A549 (cell line): ENCODE measurements around the gene EIF2B5. TPM values are rescaled to one million over a fixed set of nuclear protein-coding genes. Genes with fewer than 3 reads are reported as not detected.

Experiments used
- ATAC-seq, 2 experiments: fragments of 200-7000 bp in 1 of 2; fragments of >200 bp in 1 of 2; cut with Nextera tagmentation in 1 of 2; cut with Tn5 transposase in 1 of 2; 3 replicates each; pipeline versions ENCODE4 v1.8.0 to v1.9.1; 2018 to 2020; ENCODE audit warnings: mild to moderate bottlenecking in 1 of 2, moderate library complexity in 1 of 2
- CTCF ChIA-PET: fragments of 300-600 bp; sonication (Branson Sonifier 250); formaldehyde crosslinking; extraction: SDS; loops from one replicate; lab custom pipeline; 2021; ENCODE audit warnings: antibody characterized with exemption, inconsistent platforms; lab: Yijun Ruan, JAX
- POLR2A ChIA-PET: fragments of 350-600 bp; formaldehyde crosslinking; extraction: SDS; loops from one replicate; lab custom pipeline; 2021; ENCODE audit warnings: antibody characterized with exemption, inconsistent platforms; lab: Yijun Ruan, JAX
- DNase-seq, 2 experiments: peaks; one replicate each; pipeline versions ENCODE4 v3.0.0 to v3.0.0-alpha.2; 2011 to 2016; ENCODE audit warnings: low read depth in 1 of 2, low spot score in 1 of 2
- FAIRE-seq: peaks from 2 replicates; lab custom pipeline; 2011; peaks lifted over from hg19 to GRCh38; lab: Jason Lieb, UNC
- H3K27ac ChIP-seq, 2 experiments: fragments of >200 bp; sonication (Bioruptor Twin); formaldehyde crosslinking; 3 replicates each; pipeline ENCODE4 v1.5.1; 2016 to 2017
- H3K4me1 ChIP-seq: fragments of >200 bp; sonication (Bioruptor Twin); formaldehyde crosslinking; 3 replicates; pipeline ENCODE4 v1.6.1; 2016
- H3K4me2 ChIP-seq: fragments of >200 bp; sonication (Bioruptor Twin); formaldehyde crosslinking; 3 replicates; pipeline ENCODE4 v1.6.1; 2016
- H3K4me3 ChIP-seq: fragments of >200 bp; sonication (Bioruptor Twin); formaldehyde crosslinking; 3 replicates; pipeline ENCODE4 v1.5.1; 2016
- H3K9me3 ChIP-seq: fragments of >200 bp; sonication (Bioruptor Twin); formaldehyde crosslinking; 3 replicates; pipeline ENCODE4 v1.6.1; 2016
- CBX8 ChIP-seq: fragments of 200-600 bp; sonication (generic); IDR thresholded peaks from 2 replicates; pipeline ENCODE4 v1.6.1; 2016
- CEBPB ChIP-seq, 2 experiments: fragments of >200 bp in 1 of 2; sonication (Bioruptor Twin) in 1 of 2; formaldehyde crosslinking in 1 of 2; IDR thresholded peaks; 2 replicates each; pipeline ENCODE4 v1.6.1; 2012 to 2016
- ESRRA ChIP-seq: fragments of 150-350 bp; IDR thresholded peaks from 2 replicates; pipeline ENCODE4 v1.6.1; 2014; ENCODE audit warnings: mild to moderate bottlenecking, low read length, borderline replicate concordance
- HDAC2 ChIP-seq: fragments of 200-600 bp; sonication (generic); IDR thresholded peaks from 2 replicates; pipeline ENCODE4 v1.6.1; 2016
- HOXB5 ChIP-seq: fragments of 250-450 bp; sonication (Bioruptor Pico); IDR thresholded peaks from 2 replicates; pipeline ENCODE4 v1.5.0; 2020; ENCODE audit warnings: mild to moderate bottlenecking, moderate library complexity
- JUN ChIP-seq, 2 experiments: fragments of >200 bp; sonication (Bioruptor Twin); formaldehyde crosslinking; IDR thresholded peaks; 2 replicates in 1 of 2; 3 replicates in 1 of 2; pipeline ENCODE4 v1.6.1; 2016 to 2017
- JUNB ChIP-seq: fragments of >200 bp; sonication (Bioruptor Twin); formaldehyde crosslinking; IDR thresholded peaks from 2 replicates; pipeline ENCODE4 v1.6.1; 2016
- KDM1A ChIP-seq: fragments of 200-600 bp; sonication (generic); IDR thresholded peaks from 2 replicates; pipeline ENCODE4 v1.6.1; 2016; ENCODE audit warnings: low read depth, mild to moderate bottlenecking
- KDM5A ChIP-seq: fragments of 200-600 bp; sonication (generic); IDR thresholded peaks from 2 replicates; pipeline ENCODE4 v1.6.1; 2016; ENCODE audit warnings: antibody characterized with exemption, mild to moderate bottlenecking
- MAFK ChIP-seq: fragments of 450-650 bp; IDR thresholded peaks from 2 replicates; pipeline ENCODE4 v1.6.1; 2014; ENCODE audit not compliant: partially characterized antibody
- NFE2L2 ChIP-seq: fragments of 150-350 bp; conservative IDR thresholded peaks from 2 replicates; pipeline ENCODE4 v1.6.1; 2014; ENCODE audit warnings: low read length
- NPAS2 ChIP-seq: fragments of 250-450 bp; sonication (Bioruptor Pico); IDR thresholded peaks from 2 replicates; pipeline ENCODE4 v1.8.0; 2022; ENCODE audit warnings: mild to moderate bottlenecking, moderate library complexity, borderline replicate concordance
- NR3C1 ChIP-seq: fragments of >200 bp; sonication (Bioruptor Twin); formaldehyde crosslinking; IDR thresholded peaks from 3 replicates; pipeline ENCODE4 v1.6.1; 2017
- RFX5 ChIP-seq: fragments of 450-650 bp; IDR thresholded peaks from 2 replicates; pipeline ENCODE4 v1.7.1; 2014; ENCODE audit warnings: antibody characterized with exemption, mild to moderate bottlenecking, moderate library complexity
- SREBF2 ChIP-seq: fragments of 450-650 bp; IDR thresholded peaks from 2 replicates; pipeline ENCODE4 v1.6.1; 2014; ENCODE audit warnings: mild to moderate bottlenecking, moderate library complexity
- TP53 ChIP-seq: fragments of 250-450 bp; sonication (Bioruptor Pico); IDR thresholded peaks from 2 replicates; pipeline ENCODE4 v1.5.0; 2021; ENCODE audit warnings: mild to moderate bottlenecking, moderate library complexity
- ZSCAN20 ChIP-seq: fragments of 250-450 bp; sonication (Bioruptor Pico); IDR thresholded peaks from 2 replicates; pipeline ENCODE4 v1.8.0; 2022; ENCODE audit warnings: mild to moderate bottlenecking, moderate library complexity
- WGBS: methylation state at CpG from one replicate; pipeline ENCODE4 v1.1.6; 2017; ENCODE audit errors: missing lambda C conversion rate; 5-methylcytosine and 5-hydroxymethylcytosine counted together
- polyA plus RNA-seq, 4 experiments: library from polyadenylated mRNA; depleted of rRNA in 3 of 4; stranded (reverse); fragments of >200 nt; fragmentation: RNase III in 1 of 4; extraction: RNeasy Plus Mini Kit Qiagen cat#74134 plus additional on column Dnase treatment in 1 of 4; gene quantifications; 2 replicates in 3 of 4; 3 replicates in 1 of 4; pipeline ENCODE4 v1.2.3, GENCODE V29; 2011 to 2017
- TF ChIP-seq, protein P1 (sequence below): fragments of 250-450 bp; sonication (Bioruptor Pico); IDR thresholded peaks from 2 replicates; pipeline ENCODE4 v1.5.0; 2021; ENCODE audit warnings: mild to moderate bottlenecking, moderate library complexity, borderline replicate concordance
- TF ChIP-seq, protein P2 (sequence below): fragments of 200-600 bp; sonication (generic); IDR thresholded peaks from 2 replicates; pipeline ENCODE4 v1.6.1; 2016; ENCODE audit warnings: antibody characterized with exemption, mild to moderate bottlenecking, moderate library complexity
- TF ChIP-seq, protein P3 (sequence below): IDR thresholded peaks from 2 replicates; pipeline ENCODE4 v1.6.1; 2012
- TF ChIP-seq, protein P4 (sequence below): IDR thresholded peaks from 2 replicates; pipeline ENCODE4 v1.6.1; 2012; ENCODE audit warnings: low read depth, borderline replicate concordance
- TF ChIP-seq, protein P5 (sequence below): fragments of >200 bp; sonication (Bioruptor Twin); formaldehyde crosslinking; IDR thresholded peaks from 2 replicates; pipeline ENCODE4 v1.6.1; 2016

Gene EIF2B5
- polyA plus RNA-seq, 2 of the 4 experiments (the other 2 are of a cell fraction), result 32.1 to 32.7 TPM

DNA sequence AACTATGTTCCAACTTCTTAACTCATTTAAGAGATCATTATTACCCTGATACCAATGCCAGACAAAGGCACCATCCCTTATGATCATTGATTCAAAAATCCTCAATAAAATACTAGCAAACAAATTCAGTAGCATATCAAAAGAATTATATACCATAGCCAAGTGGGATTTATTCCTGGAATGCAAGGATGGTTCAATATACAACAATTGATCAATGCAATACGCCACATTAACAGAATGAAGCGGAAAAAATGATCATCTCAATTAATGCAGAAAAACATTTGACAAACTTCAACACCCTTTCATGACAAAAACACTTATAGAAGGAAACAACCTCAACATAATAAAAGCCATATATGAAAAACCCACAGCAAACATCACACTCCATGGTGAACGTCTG lies 43.0 kb upstream of the EIF2B5 start (continued):
- TF ChIP-seq NFE2L2 (no peak), RFX5 (no peak), ZSCAN20 (no peak), NPAS2 (CRISPR knock-in tag) (no peak), KDM5A (no peak)
- TF ChIP-seq, all 56 proteins: peak for 0

DNA sequence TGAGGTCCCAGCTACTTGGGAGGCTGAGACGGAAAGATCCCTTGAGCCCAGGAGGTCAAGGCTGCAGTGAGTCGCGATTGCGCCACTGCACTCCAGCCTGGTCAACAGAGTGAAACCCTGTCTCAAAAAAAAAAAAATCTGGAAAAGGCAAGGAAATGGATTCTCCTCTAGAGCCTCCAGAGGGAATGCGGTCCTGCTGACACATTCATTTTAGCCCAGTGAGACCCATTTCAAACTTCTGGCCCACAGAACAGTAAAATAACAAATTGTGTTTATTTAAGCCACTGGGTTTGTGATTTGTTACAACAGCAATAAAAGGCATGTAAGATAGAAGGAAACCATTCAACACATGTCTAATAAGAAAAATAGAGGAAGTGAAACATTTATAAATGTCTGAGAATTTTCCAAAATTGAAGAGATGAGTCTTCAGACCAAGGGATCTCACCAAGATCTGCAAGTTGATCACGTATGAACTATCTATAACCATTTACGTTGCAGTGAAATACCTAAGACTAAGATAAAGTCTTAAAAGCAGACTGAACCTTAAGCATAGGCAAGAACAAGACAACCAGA lies 38.3 kb upstream of the EIF2B5 start, which contains the start of gene HTR3E:
TSS of gene HTR3E (plus strand) at position 254 of the 573 bp plus-strand sequence. CDS start 466 bp downstream, outside the sequence.
- WGBS, result 77% methylated on average over 7 of the region's 7 CpGs
- H3K4me2 ChIP-seq, result no peak within 1 kb of the TSS
- ATAC-seq, result no peak
- H3K9me3 ChIP-seq, result peaks cover 16% of the 10 kb centered on the region
- CTCF ChIA-PET, result no interaction called here
- H3K4me3 ChIP-seq, result no peak within 1 kb of the TSS
- no peak for TF ChIP-seq ZSCAN20
- TF ChIP-seq, protein P1, sequence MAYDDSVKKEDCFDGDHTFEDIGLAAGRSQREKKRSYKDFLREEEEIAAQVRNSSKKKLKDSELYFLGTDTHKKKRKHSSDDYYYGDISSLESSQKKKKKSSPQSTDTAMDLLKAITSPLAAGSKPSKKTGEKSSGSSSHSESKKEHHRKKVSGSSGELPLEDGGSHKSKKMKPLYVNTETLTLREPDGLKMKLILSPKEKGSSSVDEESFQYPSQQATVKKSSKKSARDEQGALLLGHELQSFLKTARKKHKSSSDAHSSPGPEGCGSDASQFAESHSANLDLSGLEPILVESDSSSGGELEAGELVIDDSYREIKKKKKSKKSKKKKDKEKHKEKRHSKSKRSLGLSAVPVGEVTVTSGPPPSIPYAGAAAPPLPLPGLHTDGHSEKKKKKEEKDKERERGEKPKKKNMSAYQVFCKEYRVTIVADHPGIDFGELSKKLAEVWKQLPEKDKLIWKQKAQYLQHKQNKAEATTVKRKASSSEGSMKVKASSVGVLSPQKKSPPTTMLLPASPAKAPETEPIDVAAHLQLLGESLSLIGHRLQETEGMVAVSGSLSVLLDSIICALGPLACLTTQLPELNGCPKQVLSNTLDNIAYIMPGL (CRISPR knock-in tag), result no peak
- TF ChIP-seq MAFK, result no peak
- TF ChIP-seq CEBPB (IDR thresholded peaks at IDR 0.05), result no peak
- TF ChIP-seq RFX5, result no peak
- no peak for TF ChIP-seq ESRRA
- no peak for TF ChIP-seq HOXB5 (CRISPR knock-in tag)
- TF ChIP-seq, protein P2, sequence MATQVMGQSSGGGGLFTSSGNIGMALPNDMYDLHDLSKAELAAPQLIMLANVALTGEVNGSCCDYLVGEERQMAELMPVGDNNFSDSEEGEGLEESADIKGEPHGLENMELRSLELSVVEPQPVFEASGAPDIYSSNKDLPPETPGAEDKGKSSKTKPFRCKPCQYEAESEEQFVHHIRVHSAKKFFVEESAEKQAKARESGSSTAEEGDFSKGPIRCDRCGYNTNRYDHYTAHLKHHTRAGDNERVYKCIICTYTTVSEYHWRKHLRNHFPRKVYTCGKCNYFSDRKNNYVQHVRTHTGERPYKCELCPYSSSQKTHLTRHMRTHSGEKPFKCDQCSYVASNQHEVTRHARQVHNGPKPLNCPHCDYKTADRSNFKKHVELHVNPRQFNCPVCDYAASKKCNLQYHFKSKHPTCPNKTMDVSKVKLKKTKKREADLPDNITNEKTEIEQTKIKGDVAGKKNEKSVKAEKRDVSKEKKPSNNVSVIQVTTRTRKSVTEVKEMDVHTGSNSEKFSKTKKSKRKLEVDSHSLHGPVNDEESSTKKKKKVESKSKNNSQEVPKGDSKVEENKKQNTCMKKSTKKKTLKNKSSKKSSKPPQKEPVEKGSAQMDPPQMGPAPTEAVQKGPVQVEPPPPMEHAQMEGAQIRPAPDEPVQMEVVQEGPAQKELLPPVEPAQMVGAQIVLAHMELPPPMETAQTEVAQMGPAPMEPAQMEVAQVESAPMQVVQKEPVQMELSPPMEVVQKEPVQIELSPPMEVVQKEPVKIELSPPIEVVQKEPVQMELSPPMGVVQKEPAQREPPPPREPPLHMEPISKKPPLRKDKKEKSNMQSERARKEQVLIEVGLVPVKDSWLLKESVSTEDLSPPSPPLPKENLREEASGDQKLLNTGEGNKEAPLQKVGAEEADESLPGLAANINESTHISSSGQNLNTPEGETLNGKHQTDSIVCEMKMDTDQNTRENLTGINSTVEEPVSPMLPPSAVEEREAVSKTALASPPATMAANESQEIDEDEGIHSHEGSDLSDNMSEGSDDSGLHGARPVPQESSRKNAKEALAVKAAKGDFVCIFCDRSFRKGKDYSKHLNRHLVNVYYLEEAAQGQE, result no peak
- no peak for TF ChIP-seq HDAC2
- H3K4me1 ChIP-seq, result no peaks in the 10 kb centered on the region
- no peak for DNase-seq
- H3K27ac ChIP-seq, result no peak within 1 kb of the TSS
- POLR2A ChIA-PET, result no interaction called here
- FAIRE-seq, result no peak

DNA sequence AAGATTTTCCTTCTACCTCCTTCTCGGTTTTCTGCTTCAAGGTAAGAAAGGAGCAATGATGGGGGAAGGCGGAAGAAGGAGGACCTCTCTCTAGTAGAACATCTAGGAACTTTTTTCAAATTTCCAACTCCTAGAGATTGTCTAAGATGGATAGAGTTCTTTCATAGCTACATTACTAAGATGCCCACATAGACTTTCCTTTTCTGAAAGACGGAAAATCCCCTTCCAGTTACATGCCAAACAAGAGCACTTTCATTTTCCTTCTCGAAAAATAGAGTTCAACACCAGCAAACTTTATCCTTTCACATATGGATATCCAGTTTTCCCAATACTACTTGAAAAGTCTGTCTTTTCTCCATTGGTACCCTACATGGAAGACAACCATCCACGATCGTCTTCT lies 37.6 kb upstream of the EIF2B5 start:
- DNase-seq, result no peak
- no peak overlapping the region for H3K27ac ChIP-seq
- no peaks in the 10 kb centered on the region for H3K4me1 ChIP-seq
- no peak overlapping the region for H3K4me3 ChIP-seq
- no peak for FAIRE-seq
- H3K9me3 ChIP-seq, result peaks cover 9% of the 10 kb centered on the region
- ChIA-PET POLR2A (no interaction called here), CTCF (interaction anchor here (1.7 kb wide), 1 partner anchor 79 kb away, joined by 4 read pairs; the partner anchor contains the start of gene ABCC5)
- H3K4me2 ChIP-seq, result no peak overlapping the region
- 48% methylated on average over 6 of the region's 6 CpGs for WGBS
- no peak for ATAC-seq
- TF ChIP-seq SREBF2 (no peak), CBX8 (no peak), TP53 (CRISPR knock-in tag) (no peak), KDM5A (no peak), KDM1A (no peak), JUN (IDR thresholded peaks at IDR 0.05) (no peak), JUNB (no peak), NFE2L2 (no peak), RFX5 (no peak), NR3C1 (no peak)
- TF ChIP-seq, protein P3, sequence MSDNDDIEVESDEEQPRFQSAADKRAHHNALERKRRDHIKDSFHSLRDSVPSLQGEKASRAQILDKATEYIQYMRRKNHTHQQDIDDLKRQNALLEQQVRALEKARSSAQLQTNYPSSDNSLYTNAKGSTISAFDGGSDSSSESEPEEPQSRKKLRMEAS, result no peak
- TF ChIP-seq, protein P4, sequence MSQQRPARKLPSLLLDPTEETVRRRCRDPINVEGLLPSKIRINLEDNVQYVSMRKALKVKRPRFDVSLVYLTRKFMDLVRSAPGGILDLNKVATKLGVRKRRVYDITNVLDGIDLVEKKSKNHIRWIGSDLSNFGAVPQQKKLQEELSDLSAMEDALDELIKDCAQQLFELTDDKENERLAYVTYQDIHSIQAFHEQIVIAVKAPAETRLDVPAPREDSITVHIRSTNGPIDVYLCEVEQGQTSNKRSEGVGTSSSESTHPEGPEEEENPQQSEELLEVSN, result no peak
- TF ChIP-seq, protein P5, sequence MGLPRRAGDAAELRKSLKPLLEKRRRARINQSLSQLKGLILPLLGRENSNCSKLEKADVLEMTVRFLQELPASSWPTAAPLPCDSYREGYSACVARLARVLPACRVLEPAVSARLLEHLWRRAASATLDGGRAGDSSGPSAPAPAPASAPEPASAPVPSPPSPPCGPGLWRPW, result no peak
- TF ChIP-seq, protein P2, result no peak
